Astrocyte (in vitro differentiated cells and primary cell): ENCODE data around the gene RAP1B. TPM values are rescaled to one million over a fixed set of nuclear protein-coding genes. Genes with fewer than 3 reads are reported as not detected.

Source experiments
- DNase-seq: peaks from one replicate; pipeline ENCODE4 v3.0.0-alpha.2; 2010; ENCODE audit warnings: low read depth
- FAIRE-seq: peaks from 2 replicates; lab custom pipeline; 2011; peaks lifted over from hg19 to GRCh38; lab: Jason Lieb, UNC
- H2AFZ ChIP-seq: 2 replicates; pipeline ENCODE4 v1.6.0; 2012; ENCODE audit warnings: low read depth, low read length, inconsistent platforms
- H3K27ac ChIP-seq: 2 replicates; pipeline ENCODE4 v1.5.1; 2011; ENCODE audit warnings: low read depth, low read length, inconsistent platforms
- H3K27me3 ChIP-seq: 2 replicates; pipeline ENCODE4 v1.6.0; 2011; ENCODE audit warnings: low read length, inconsistent platforms; ENCODE audit not compliant: insufficient read depth
- H3K36me3 ChIP-seq: 2 replicates; pipeline ENCODE4 v1.5.1; 2011; ENCODE audit warnings: low read length, inconsistent platforms; ENCODE audit not compliant: insufficient read depth
- H3K4me1 ChIP-seq: 2 replicates; pipeline ENCODE4 v1.5.1; 2011; ENCODE audit warnings: low read length, inconsistent platforms; ENCODE audit not compliant: insufficient read depth
- H3K4me2 ChIP-seq: 2 replicates; pipeline ENCODE4 v1.6.0; 2012; ENCODE audit warnings: low read length, inconsistent platforms
- H3K4me3 ChIP-seq: 2 replicates; pipeline ENCODE4 v1.5.1; 2011; ENCODE audit warnings: low read depth, mild to moderate bottlenecking, low read length, inconsistent platforms; ENCODE audit not compliant: insufficient read depth
- H3K79me2 ChIP-seq: 2 replicates; pipeline ENCODE4 v1.6.0; 2012; ENCODE audit warnings: mild to moderate bottlenecking, low read length, inconsistent platforms; ENCODE audit not compliant: insufficient read depth
- H3K9ac ChIP-seq: 2 replicates; pipeline ENCODE4 v1.6.0; 2012; ENCODE audit warnings: mild to moderate bottlenecking, low read length, inconsistent platforms
- H3K9me3 ChIP-seq: 2 replicates; pipeline ENCODE4 v1.5.1; 2012; ENCODE audit warnings: low read depth, mild to moderate bottlenecking, low read length, inconsistent platforms; ENCODE audit not compliant: insufficient read depth
- H4K20me1 ChIP-seq: 2 replicates; pipeline ENCODE4 v1.6.0; 2012; ENCODE audit warnings: low read length, inconsistent platforms; ENCODE audit not compliant: insufficient read depth
- H3K27ac Mint-ChIP-seq: one replicate; pipeline ENCODE4 v1.8.0; 2021; ENCODE audit warnings: mild to moderate bottlenecking, mixed read lengths; ENCODE audit not compliant: unreplicated experiment
- H3K27me3 Mint-ChIP-seq: one replicate; pipeline ENCODE4 v1.8.0; 2021; ENCODE audit warnings: low read depth, mixed read lengths; ENCODE audit not compliant: unreplicated experiment
- H3K36me3 Mint-ChIP-seq: one replicate; pipeline ENCODE4 v1.8.0; 2021; ENCODE audit warnings: low read depth, mixed read lengths; ENCODE audit not compliant: unreplicated experiment
- H3K4me1 Mint-ChIP-seq: one replicate; pipeline ENCODE4 v1.8.0; 2021; ENCODE audit warnings: low read depth, mixed read lengths; ENCODE audit not compliant: unreplicated experiment
- H3K4me3 Mint-ChIP-seq: one replicate; pipeline ENCODE4 v1.8.0; 2021; ENCODE audit warnings: mild to moderate bottlenecking, moderate library complexity, mixed read lengths; ENCODE audit not compliant: unreplicated experiment
- H3K9me3 Mint-ChIP-seq: one replicate; pipeline ENCODE4 v1.8.0; 2021; ENCODE audit warnings: mild to moderate bottlenecking, mixed read lengths; ENCODE audit not compliant: unreplicated experiment
- EZH2 ChIP-seq: IDR thresholded peaks from 2 replicates; pipeline ENCODE4 v1.6.1; 2012; ENCODE audit warnings: mild to moderate bottlenecking, low read length, inconsistent platforms; ENCODE audit not compliant: insufficient read depth
- total RNA-seq: library from RNA; stranded (reverse); gene quantifications from 2 replicates; pipeline ENCODE4 v1.2.1, GENCODE V29; 2021
- TF ChIP-seq, protein P1 (sequence below): IDR thresholded peaks from 2 replicates; pipeline ENCODE4 v1.5.1; 2011; ENCODE audit warnings: low read depth, mild to moderate bottlenecking, inconsistent platforms, low read length, moderate library complexity; ENCODE audit not compliant: insufficient read depth

Gene RAP1B
- total RNA-seq, 1 donor from 2014 or later = 216 TPM

DNA sequence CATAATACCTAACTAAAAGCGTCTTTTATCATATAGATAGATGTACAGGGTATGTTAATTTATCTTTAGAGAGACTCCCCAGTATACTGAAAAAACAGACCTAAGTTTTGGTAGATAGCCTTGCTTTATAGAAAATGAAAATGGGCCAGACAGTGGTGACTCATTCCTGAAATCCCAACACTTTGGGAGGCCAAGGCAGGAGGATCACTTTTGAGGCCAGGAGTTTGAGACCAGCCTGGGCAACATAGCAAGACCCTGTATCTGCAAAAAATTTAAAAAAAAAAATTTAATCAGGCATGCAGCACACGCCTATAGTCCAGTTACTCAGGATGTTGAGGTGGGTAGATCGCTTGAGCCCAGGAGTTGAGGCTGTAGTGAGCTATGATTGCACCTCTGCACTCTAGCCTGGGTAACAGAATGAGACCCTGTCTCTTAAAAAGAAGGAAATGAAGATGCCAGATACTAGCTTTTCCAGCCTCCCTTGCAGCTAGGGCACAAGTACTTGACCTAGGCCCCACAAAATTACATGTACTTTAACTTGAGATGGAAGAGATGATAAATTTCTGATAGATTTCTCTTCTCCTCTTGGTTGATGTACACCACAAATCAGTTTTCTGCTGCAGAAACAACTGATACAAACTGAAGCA, 17.1 kb downstream of the RAP1B start:
- Mint-ChIP-seq H3K27ac (no peak overlapping the region), H3K4me3 (no peak overlapping the region), H3K9me3 (peaks cover 2% of the 10 kb centered on the region), H3K36me3 (peaks cover 18% of the 10 kb centered on the region), H3K27me3 (no peaks in the 10 kb centered on the region), H3K4me1 (peaks cover 35% of the 10 kb centered on the region)
- H3K4me3 ChIP-seq = no peak overlapping the region
- no peak for FAIRE-seq
- H3K9me3 ChIP-seq = no peaks in the 10 kb centered on the region
- DNase-seq = no peak
- H3K4me1 ChIP-seq = peaks cover 10% of the 10 kb centered on the region
- no peak for TF ChIP-seq EZH2
- TF ChIP-seq, protein P1, sequence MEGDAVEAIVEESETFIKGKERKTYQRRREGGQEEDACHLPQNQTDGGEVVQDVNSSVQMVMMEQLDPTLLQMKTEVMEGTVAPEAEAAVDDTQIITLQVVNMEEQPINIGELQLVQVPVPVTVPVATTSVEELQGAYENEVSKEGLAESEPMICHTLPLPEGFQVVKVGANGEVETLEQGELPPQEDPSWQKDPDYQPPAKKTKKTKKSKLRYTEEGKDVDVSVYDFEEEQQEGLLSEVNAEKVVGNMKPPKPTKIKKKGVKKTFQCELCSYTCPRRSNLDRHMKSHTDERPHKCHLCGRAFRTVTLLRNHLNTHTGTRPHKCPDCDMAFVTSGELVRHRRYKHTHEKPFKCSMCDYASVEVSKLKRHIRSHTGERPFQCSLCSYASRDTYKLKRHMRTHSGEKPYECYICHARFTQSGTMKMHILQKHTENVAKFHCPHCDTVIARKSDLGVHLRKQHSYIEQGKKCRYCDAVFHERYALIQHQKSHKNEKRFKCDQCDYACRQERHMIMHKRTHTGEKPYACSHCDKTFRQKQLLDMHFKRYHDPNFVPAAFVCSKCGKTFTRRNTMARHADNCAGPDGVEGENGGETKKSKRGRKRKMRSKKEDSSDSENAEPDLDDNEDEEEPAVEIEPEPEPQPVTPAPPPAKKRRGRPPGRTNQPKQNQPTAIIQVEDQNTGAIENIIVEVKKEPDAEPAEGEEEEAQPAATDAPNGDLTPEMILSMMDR = no peak
- H3K9ac ChIP-seq = no peak overlapping the region
- H3K36me3 ChIP-seq = peaks cover 10% of the 10 kb centered on the region
- H3K27me3 ChIP-seq = no peaks in the 10 kb centered on the region
- H4K20me1 ChIP-seq = peaks cover 95% of the 10 kb centered on the region
- no peak overlapping the region for H2AFZ ChIP-seq
- no peak overlapping the region for H3K27ac ChIP-seq
- H3K4me2 ChIP-seq = no peak overlapping the region
- H3K79me2 ChIP-seq = peaks cover 100% of the 10 kb centered on the region

DNA sequence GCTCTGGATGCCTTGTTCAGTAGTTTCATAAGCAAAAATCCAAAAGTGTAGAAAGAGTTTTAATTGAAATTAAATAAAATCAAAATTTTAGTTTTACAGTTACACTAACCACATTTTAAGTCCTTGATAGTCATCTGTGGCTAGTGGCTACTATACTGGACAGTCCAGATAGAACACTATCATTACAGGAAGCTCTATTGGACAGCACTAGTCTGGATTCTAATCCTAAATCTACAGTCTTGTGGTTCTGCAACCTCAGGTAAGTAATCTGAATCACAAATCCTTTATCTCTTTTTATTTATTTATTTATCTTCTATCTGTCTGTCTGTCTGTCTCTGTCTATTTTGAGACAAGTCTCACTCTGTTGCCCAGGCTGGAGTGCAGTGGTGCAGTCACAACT, 18.0 kb downstream of the RAP1B start:
- H4K20me1 ChIP-seq = peaks cover 95% of the 10 kb centered on the region
- DNase-seq (no peak), FAIRE-seq (no peak)
- no peak overlapping the region for H2AFZ ChIP-seq
- H3K36me3 Mint-ChIP-seq = peaks cover 18% of the 10 kb centered on the region
- no peaks in the 10 kb centered on the region for H3K9me3 ChIP-seq
- peaks cover 32% of the 10 kb centered on the region for H3K4me1 Mint-ChIP-seq
- H3K4me3 ChIP-seq = no peak overlapping the region
- H3K27me3 ChIP-seq = no peaks in the 10 kb centered on the region
- TF ChIP-seq, protein P1 = no peak
- TF ChIP-seq EZH2 = no peak
- no peak overlapping the region for H3K4me3 Mint-ChIP-seq
- no peaks in the 10 kb centered on the region for H3K27me3 Mint-ChIP-seq
- H3K4me1 ChIP-seq = peaks cover 10% of the 10 kb centered on the region
- peaks cover 2% of the 10 kb centered on the region for H3K9me3 Mint-ChIP-seq
- peaks cover 16% of the 10 kb centered on the region for H3K36me3 ChIP-seq
- H3K79me2 ChIP-seq = peaks cover 100% of the 10 kb centered on the region
- no peak overlapping the region for H3K9ac ChIP-seq
- H3K4me2 ChIP-seq = no peak overlapping the region
- H3K27ac ChIP-seq = no peak overlapping the region
- no peak overlapping the region for H3K27ac Mint-ChIP-seq

DNA sequence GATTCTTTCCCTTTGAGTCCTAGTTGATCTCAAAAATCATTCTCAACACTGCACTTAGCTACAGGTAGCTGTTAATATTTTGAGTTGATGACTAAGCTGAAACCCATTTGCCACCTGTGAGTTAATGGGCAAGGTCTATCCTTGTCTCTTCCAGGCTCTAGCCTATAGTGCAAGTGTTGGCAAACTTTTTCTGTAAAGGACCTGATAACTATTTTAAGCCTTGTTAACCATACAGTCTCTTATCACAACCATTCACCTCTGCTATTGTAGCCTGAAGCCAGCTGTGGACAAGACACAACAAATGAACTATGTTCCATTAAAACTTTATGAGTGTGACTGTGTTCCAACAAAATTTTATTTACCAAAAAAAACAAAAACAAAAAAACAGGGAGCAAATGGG, 19.4 kb downstream of the RAP1B start:
- Mint-ChIP-seq H3K4me1 (peaks cover 33% of the 10 kb centered on the region), H3K27ac (no peak overlapping the region), H3K4me3 (no peak overlapping the region), H3K9me3 (peaks cover 2% of the 10 kb centered on the region), H3K36me3 (peaks cover 18% of the 10 kb centered on the region), H3K27me3 (no peaks in the 10 kb centered on the region)
- peaks cover 100% of the 10 kb centered on the region for H3K79me2 ChIP-seq
- FAIRE-seq = no peak
- H3K36me3 ChIP-seq = peaks cover 18% of the 10 kb centered on the region
- no peaks in the 10 kb centered on the region for H3K9me3 ChIP-seq
- no peaks in the 10 kb centered on the region for H3K27me3 ChIP-seq
- H3K9ac ChIP-seq = no peak overlapping the region
- H3K4me3 ChIP-seq = no peak overlapping the region
- H3K27ac ChIP-seq = no peak overlapping the region
- H2AFZ ChIP-seq = no peak overlapping the region
- H3K4me1 ChIP-seq = peaks cover 10% of the 10 kb centered on the region
- H4K20me1 ChIP-seq = peaks cover 96% of the 10 kb centered on the region
- no peak for TF ChIP-seq EZH2
- TF ChIP-seq, protein P1 = no peak
- H3K4me2 ChIP-seq = no peak overlapping the region
- DNase-seq = no peak
